Right renal pelvis (tissue), 4 donors: ENCODE data around the gene KDM4B. TPM values are rescaled to one million over a fixed set of nuclear protein-coding genes. Genes with fewer than 3 reads are reported as not detected.
"Not testable (repeated sequence)": the region's sequence is repeated elsewhere in the genome, so short reads cannot be mapped to it uniquely, and the experiment has no call there.

Experiments
- DNase-seq, 4 donors: peaks; one replicate each; pipeline ENCODE4 v3.0.0-alpha.2; 2013; ENCODE audit warnings: low read depth in 4 of 4, low spot score in 3 of 4, missing footprints in 1 of 4
- polyA plus RNA-seq, 4 donors: library from polyadenylated mRNA; unstranded; fragments of 120-200 nt; gene quantifications; one replicate each; pipeline ENCODE4 v1.2.1, GENCODE V29; 2013; ENCODE audit not compliant: insufficient read length in 4 of 4

Gene KDM4B
- polyA plus RNA-seq, 4 donors: 19.8 to 29.5 (median 20.5) TPM

DNA sequence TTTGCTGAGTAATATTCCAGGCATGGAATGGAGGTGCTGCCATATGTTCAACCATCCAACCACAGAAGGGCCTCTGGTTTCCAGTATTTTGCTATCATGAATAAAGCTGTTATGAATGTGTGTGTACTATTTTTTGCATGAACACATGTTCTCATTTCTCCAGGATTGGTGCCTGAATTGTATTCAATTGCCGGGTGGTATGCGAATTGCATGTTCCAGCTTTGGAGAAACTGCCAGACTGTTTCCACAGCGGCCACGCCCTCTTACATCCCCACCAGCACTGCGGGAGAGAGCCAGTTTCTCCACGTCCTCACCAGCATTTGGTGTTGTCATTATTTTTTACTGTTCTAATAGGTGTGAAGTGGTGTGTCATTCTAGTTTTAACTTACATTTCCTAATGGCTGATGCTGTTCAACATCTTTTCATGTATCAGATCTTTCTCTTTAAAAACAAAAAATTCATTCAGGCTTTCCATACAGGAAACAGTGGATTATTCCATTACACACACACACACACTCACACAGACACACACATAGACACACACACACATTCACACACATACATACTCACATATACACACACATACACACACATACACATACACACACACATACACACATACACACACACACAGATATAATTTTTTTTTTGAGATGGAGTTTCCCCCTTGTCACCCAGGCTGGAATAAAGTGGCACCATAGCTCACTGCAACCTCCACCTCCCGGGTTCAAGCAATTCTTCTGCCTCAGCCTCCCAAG lies 217.6 kb downstream of the KDM4B start:
- DNase-seq: no peak

DNA sequence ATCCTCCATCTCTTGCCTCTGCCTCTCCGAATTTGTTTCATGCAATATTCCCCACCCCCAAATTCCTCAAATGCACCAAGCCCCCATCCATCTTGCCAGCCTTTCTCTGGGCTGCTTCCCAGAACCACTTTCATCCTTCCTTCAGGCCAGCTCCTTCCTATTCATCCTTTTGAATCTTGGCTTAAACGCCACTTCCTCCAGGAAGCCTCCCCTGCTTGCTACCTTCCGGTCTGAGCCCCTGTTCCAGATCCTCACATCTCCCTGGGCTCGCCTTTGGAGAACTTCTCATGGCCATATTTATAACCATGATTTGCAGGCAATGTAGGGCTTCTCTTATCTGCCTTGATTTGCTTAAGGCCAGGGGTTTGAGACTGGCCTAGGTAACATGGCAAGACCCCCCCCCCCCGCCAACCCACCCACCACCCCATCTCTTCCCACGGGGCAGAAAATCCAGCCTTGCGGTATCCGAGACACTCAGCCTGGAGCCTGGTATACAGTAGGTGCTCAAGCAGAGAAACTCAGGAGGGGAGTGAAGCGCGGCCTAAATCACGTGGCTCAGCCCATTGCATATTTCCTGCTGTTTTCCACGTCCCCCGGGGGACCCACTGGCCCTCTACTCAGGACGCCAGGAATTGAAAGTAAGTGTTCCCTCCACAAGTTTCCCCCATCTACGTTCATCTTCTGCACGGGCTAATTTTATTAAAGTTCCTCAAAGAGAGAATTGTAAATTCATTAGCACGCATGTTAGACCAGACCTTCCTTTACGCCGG lies 219.8 kb downstream of the KDM4B start:
- DNase-seq: no peak

DNA sequence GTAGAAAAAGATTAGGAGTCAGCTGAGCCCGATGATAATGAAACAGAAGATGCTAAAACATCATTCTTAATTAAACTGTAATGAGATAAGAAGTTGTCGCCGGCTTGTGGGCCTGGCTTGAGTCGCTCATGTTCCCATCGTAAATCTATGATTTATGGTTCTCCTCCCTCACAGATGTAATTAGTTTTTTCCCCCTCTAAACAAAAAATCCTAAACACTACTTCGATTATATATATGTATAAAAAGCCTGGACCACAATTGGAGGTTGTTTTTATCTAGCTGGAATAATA lies 220.3 kb downstream of the KDM4B start:
- peak in 1 of 4 donors; percentile 13 for DNase-seq

DNA sequence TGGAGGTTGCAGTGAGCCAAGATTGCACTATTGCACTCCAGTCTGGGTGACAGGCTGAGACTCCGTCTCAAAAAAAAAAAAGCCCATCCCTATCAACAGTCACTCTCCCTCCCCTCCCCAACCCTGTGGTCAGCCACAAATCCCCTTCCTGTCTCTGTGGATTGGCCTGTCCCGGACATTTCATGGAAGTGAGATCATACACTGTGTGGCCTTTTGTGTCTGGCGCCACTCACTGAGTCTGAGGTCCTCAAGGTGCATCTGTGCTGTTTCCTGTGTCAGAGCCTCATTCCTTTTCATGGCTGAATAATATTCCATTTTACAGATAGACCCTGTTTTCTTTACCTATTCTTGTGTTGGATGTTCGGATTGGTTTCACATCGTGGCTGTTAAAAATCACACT lies 222.2 kb downstream of the KDM4B start:
- DNase-seq: no peak

DNA sequence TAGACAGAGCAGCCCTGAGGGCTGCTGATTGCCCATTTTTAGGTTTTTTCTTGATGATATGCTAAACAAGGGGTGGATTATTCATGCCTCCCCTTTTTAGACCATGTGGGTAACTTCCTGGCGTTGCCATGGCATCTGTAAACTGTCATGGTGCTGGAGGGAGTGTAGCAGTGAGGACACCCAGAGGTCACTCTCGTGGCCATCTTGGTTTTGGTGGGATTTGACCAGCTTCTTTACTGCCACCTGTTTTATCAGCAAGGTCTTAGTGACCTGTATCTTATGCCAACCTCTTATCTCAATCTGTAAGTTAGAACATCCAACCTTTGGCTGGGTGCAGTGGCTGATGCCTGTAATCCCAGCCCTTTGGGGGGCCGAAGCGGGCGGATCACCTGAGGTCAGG lies 223.7 kb downstream of the KDM4B start:
- DNase-seq: no peak

DNA sequence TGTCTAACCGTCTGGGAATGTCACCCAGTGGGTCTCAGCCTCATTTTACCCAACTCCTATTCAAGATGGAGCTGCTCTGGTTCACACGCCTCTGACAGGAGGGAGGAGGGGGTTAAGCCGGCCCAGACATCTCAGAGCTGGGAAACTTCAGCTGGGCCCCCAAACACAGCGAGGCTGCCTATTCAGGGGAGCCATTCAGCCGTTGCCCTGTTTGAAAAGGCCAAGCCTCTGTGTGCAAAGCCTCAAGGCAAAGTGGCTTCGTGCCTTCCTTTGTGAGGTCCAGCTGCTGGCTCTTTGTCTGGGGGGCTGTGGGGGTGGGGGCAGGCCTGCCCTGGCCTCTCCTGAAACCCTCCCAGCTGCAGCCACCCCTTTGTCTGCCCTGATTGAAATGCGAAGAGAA lies 224.3 kb downstream of the KDM4B start:
- DNase-seq: no peak

DNA sequence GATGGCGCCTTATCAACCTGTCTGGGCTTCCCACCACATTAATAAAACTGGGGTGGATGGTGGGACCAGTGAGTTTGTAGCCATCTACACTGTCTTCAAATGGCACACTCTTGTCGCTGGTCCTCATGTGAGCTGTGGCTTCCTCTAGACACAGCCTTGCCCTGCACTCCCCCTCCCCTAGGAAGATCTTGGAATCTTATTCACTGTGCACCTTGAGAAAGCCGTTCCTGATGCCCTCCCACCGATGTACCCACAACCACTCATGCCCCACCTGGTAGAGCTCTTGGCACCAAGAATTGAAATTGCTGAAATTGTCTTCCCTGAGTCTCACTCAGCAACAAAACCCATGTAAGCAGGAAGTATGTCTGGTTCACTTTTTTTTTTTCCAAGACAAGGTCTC lies 225.7 kb downstream of the KDM4B start:
- DNase-seq: no peak

DNA sequence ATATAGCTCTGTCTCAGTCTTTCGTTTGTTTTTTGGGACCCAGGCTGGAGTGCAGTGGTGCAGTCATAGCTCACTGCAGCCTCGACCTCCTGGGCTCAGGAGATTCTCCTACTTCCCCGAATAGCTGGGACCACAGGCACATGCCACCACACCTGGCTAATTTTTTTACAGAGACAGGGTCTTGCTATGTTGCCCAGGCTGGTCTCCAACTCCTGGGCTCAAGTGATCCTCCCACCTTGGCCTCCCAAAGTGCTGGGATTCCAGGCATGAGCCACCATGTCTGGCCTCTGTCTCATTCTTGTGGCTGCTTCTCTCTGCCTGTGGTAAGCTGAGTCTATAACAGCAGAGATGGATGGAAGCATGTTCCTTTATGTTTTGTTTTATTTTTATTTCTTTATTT lies 226.7 kb downstream of the KDM4B start:
- DNase-seq: not testable (repeated sequence)

DNA sequence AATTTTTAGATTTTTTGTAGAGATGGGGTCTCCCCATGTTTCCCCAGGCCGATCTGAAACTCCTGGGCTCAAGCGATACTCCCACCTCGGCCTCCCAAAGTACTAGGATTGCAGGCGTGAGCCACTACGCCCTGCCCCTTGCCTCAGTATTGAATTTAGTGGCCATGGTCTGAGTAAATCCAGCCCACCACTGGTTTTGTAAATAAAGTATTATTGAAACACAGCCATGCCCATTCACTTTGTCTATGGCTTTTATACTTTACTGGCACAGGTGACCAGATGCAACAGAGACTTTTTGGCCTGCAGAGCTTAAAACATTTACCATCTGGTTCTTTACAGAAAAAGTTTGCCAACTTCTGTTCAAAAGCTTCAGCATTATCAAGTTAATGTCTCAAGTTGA lies 227.9 kb downstream of the KDM4B start:
- DNase-seq: no peak

DNA sequence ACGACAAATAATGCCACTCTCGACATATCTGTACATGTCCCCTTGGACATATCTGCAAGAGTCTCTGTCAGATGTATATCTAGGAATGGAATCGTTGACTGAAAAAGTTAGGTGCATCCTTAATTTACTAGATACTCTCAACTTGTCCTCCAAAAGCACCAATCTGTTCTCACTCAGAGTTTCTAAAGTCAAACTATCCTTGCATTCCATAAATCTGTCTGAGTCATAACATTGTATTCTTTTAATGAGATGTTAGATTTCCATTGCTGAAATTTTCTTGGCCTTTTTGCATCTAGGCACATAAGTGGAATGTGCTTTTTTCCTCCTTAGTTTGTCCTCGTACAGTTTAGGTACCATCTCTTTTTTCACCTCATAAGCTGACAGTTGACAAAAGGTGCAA lies 231.9 kb downstream of the KDM4B start:
- no peak for DNase-seq

DNA sequence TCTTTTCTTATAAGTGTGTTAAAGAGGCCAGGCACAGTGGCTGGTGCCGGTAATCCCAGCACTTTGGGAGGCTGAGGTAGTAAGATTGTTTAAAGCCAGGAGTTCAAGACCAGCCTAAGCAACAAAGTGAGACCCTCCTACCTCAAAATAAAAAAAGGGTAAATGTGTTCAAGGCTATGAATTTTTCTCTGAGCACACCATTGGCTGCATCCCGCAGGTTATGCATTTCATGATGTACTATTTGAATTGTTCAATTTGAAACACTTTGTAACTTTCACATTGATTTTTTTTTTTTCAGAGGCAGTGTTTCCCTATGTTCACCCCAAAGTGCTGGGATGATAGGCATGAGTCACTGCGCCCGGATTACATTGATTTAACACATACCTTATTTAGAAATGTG lies 233.6 kb downstream of the KDM4B start:
- no peak for DNase-seq

Other genes with a start within 250 kb of the KDM4B start
- 10 to 100 TPM; 16.4 to 25.5 (median 21.9) TPM for gene DPP9, start 245.3 kb upstream of the KDM4B start, polyA plus RNA-seq
- gene FEM1A, start 177.4 kb upstream of the KDM4B start, polyA plus RNA-seq: 1 to 10 TPM; 1.4 to 2.1 (median 1.7) TPM
- 1 to 10 TPM; 5.6 to 8.1 (median 6.6) TPM for gene TICAM1, start 137.4 kb upstream of the KDM4B start, polyA plus RNA-seq
- 10 to 100 TPM; 42.9 to 56.5 (median 45.0) TPM for gene PLIN3, start 101.4 kb upstream of the KDM4B start, polyA plus RNA-seq
- gene ARRDC5, start 66.2 kb upstream of the KDM4B start, polyA plus RNA-seq: under 1 TPM in 1 of 4 donors, not detected in 3; 0.04 TPM
- gene UHRF1, start 59.6 kb upstream of the KDM4B start, polyA plus RNA-seq: 10 to 100 TPM; 30.1 to 36.6 (median 34.3) TPM